Upper lobe of right lung (tissue), 1 donor: ENCODE results near the gene THRAP3. TPM values are rescaled to one million over a fixed set of nuclear protein-coding genes. Genes with fewer than 3 reads are reported as not detected.

Experiments used
- ATAC-seq: fragments of 200-7000 bp; cut with Tn5 transposase; one replicate; pipeline ENCODE4 v1.9.1; 2020; ENCODE audit warnings: mild to moderate bottlenecking, moderate library complexity
- DNase-seq: peaks from one replicate; pipeline ENCODE4 v3.0.0-alpha.2; 2020
- H3K27ac ChIP-seq: fragments of 200-600 bp; one replicate; pipeline ENCODE4 v1.8.0; 2022
- H3K27me3 ChIP-seq: fragments of 200-600 bp; one replicate; pipeline ENCODE4 v1.8.0; 2022; ENCODE audit warnings: mild to moderate bottlenecking
- H3K36me3 ChIP-seq: fragments of 200-600 bp; one replicate; pipeline ENCODE4 v1.8.0; 2022
- H3K4me1 ChIP-seq: fragments of 200-600 bp; one replicate; pipeline ENCODE4 v1.8.0; 2022
- H3K4me3 ChIP-seq: fragments of 200-600 bp; one replicate; pipeline ENCODE4 v1.8.0; 2022; ENCODE audit warnings: mild to moderate bottlenecking
- H3K9me3 ChIP-seq: fragments of 200-600 bp; one replicate; pipeline ENCODE4 v1.8.0; 2022
- intact Hi-C: fragments of 100-400 bp; cut with DNase I; formaldehyde crosslinking; loops from one replicate; pipeline ENCODE4 v1.11.0; 2022
- total RNA-seq: library from RNA; stranded (reverse); fragmentation: NEBNext Ultra II Directional; extraction: Animal tissue kit (Norgen Biotek cat#: 25700); gene quantifications from one replicate; pipeline ENCODE4 v1.2.1, GENCODE V29; 2021
- TF ChIP-seq, protein P1 (sequence below): fragments of 200-600 bp; IDR thresholded peaks from one replicate; pipeline ENCODE4 v1.8.0; 2022; ENCODE audit warnings: antibody characterized with exemption
- donor health status: DM: no; HTN: yes; CAD: no; lungs with severe emphysema.

The THRAP3 gene
- total RNA-seq, 1 donor from 2014 or later: 88.6 TPM

DNA sequence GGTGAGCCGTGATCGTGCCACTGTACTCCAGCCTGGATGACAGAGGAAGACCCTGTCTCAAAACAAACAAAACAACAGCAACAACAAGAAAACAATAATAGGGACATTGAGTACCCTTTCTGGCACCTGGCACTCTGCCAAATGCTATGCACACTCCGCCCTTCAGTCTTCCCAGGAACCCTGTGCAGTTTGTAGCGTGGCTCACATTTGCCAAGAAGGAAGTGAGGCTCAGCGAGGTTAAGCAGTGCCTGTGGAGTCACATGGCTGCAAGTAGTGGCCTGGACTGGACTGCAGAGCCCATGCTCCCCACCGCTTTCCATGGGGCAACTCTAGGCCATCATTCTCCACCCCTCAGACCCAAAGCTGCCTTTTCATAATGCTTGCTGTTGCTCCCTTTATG is 104.5 kb downstream of the THRAP3 start:
- DNase-seq (no peak), ATAC-seq (peak; percentile 78)
- no peak overlapping the region for H3K4me3 ChIP-seq
- no peaks in the 10 kb centered on the region for H3K36me3 ChIP-seq
- peaks cover 17% of the 10 kb centered on the region for H3K4me1 ChIP-seq
- intact Hi-C loops: no loop called here
- H3K9me3 ChIP-seq: no peaks in the 10 kb centered on the region
- no peak overlapping the region for H3K27ac ChIP-seq
- no peaks in the 10 kb centered on the region for H3K27me3 ChIP-seq
- TF ChIP-seq, protein P1, sequence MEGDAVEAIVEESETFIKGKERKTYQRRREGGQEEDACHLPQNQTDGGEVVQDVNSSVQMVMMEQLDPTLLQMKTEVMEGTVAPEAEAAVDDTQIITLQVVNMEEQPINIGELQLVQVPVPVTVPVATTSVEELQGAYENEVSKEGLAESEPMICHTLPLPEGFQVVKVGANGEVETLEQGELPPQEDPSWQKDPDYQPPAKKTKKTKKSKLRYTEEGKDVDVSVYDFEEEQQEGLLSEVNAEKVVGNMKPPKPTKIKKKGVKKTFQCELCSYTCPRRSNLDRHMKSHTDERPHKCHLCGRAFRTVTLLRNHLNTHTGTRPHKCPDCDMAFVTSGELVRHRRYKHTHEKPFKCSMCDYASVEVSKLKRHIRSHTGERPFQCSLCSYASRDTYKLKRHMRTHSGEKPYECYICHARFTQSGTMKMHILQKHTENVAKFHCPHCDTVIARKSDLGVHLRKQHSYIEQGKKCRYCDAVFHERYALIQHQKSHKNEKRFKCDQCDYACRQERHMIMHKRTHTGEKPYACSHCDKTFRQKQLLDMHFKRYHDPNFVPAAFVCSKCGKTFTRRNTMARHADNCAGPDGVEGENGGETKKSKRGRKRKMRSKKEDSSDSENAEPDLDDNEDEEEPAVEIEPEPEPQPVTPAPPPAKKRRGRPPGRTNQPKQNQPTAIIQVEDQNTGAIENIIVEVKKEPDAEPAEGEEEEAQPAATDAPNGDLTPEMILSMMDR: no peak

DNA sequence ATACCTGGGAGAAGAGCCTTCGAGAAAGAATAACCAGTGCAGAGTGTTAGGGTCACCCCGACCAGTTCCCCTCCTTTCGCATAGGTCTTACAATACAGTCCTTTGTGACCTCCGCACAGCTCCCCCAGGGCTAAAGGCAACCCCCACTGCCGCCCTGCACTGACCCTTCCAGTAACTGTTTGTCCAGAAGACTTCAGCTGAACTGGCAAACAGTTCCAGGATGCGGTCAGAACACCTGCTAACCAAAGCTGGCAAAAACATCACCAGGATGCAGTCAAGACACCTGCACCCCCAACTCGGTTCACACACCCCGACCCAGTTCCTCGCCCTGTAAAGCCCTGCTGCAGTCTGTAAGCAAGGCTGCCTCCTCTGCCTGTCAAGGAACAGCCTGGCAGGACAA is 105.6 kb downstream of the THRAP3 start:
- TF ChIP-seq, protein P1: no peak
- Histone ChIP-seq H3K4me3 (no peak overlapping the region), H3K27me3 (no peaks in the 10 kb centered on the region), H3K36me3 (no peaks in the 10 kb centered on the region), H3K9me3 (no peaks in the 10 kb centered on the region), H3K4me1 (peaks cover 6% of the 10 kb centered on the region), H3K27ac (no peak overlapping the region)
- DNase-seq (no peak), ATAC-seq (no peak)
- intact Hi-C loops: no loop called here

DNA sequence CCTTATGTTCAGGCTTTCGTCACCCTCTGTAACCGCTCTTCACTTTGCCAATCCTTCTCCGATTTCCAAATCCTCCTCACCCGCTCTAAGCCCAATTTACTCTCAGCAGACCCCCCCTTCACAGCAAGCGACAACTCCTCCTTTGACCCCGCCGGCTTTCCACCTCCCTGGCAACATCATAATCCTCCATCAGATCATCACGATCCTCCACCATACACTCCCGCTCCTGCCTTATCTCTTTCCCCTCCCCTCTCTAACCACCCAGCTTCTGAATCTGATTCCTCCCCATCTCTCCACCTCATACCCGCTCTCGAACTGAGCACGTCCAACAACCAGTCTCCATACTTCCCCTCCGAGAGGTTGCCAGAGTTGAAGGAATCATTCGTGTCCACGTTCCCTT is 106.7 kb downstream of the THRAP3 start:
- intact Hi-C loops: no loop called here
- DNase-seq: no peak
- Histone ChIP-seq H3K9me3 (no peaks in the 10 kb centered on the region), H3K27me3 (no peaks in the 10 kb centered on the region), H3K36me3 (no peaks in the 10 kb centered on the region), H3K4me3 (no peak overlapping the region), H3K4me1 (peaks cover 6% of the 10 kb centered on the region), H3K27ac (no peak overlapping the region)
- TF ChIP-seq, protein P1: no peak
- no peak for ATAC-seq

DNA sequence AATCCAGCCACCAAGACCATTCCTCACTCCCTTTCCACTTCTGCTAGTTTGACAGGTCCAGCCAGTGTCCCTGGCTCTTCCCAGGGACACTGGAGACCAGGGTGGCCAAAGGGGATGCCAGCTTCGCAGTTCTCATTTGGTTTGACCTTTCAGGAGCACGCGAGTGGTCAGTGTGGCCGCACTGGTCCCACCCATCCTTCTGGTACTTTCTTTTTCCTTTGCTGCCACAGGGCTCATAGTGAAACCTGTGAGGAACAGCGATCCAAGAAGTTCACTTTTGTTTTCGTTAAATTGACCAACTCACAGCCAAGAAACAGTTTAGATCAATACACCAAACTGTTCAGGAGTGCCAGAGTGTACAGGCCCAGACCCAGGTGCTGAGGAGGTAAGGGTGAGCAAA is 113.6 kb downstream of the THRAP3 start:
- no peak for DNase-seq
- intact Hi-C loops: no loop called here
- TF ChIP-seq, protein P1: no peak

DNA sequence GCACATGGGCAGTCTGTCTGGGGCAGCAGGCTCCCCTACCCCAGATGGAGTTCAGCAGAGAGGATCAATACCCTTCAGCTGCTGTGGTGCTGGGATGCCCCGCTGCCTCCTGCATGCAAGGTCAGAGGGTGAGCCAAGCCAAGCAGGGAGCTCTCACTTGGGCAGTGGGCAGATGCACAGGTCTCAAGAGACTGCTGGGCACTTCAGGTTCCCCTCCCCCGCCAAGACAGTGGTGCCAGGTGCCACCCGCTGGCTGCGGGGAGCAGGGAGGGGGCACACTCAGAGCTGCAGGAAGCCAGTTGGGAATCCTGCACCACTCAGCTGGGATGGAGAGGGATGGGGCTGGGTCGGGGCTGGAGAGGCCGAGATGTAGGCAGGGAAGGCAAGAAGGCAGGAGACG is 115.0 kb downstream of the THRAP3 start:
- ATAC-seq: peak; percentile 2
- intact Hi-C loops: no loop called here
- Histone ChIP-seq H3K4me3 (no peak overlapping the region), H3K27me3 (no peaks in the 10 kb centered on the region), H3K27ac (no peak overlapping the region), H3K4me1 (peaks cover 6% of the 10 kb centered on the region), H3K9me3 (no peaks in the 10 kb centered on the region), H3K36me3 (peaks cover 29% of the 10 kb centered on the region)
- TF ChIP-seq, protein P1: no peak
- DNase-seq: no peak

More for the DNA sequence above, 113.6 kb downstream of the THRAP3 start:
- no peaks in the 10 kb centered on the region for H3K27me3 ChIP-seq
- no peak overlapping the region for H3K27ac ChIP-seq
- H3K36me3 ChIP-seq: peaks cover 20% of the 10 kb centered on the region
- H3K9me3 ChIP-seq: no peaks in the 10 kb centered on the region
- peaks cover 6% of the 10 kb centered on the region for H3K4me1 ChIP-seq
- ATAC-seq: no peak
- H3K4me3 ChIP-seq: no peak overlapping the region

DNA sequence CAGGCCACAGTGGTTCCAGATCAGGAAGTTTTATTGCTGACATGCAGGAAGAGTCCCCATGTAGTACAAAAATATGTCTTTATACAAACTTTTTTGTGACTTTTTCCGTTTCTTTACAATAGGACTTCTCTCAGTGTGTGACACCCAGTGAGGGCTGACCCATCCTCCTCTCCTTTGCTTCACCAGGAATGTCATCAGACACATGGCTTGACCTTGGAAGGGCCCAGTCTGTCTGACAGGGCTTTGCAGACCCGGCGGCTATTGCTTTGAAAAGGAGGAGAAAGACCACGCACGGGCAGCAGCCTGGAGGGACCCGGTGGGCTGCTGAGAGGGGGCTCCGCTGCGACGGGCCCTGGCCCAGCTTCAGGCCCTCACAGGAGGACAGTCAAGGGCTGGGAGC is 115.4 kb downstream of the THRAP3 start:
- ATAC-seq: no peak
- Histone ChIP-seq H3K36me3 (peaks cover 32% of the 10 kb centered on the region), H3K9me3 (no peaks in the 10 kb centered on the region), H3K4me1 (peaks cover 6% of the 10 kb centered on the region), H3K27ac (no peak overlapping the region), H3K27me3 (no peaks in the 10 kb centered on the region), H3K4me3 (no peak overlapping the region)
- intact Hi-C loops: loop anchor here (10.0 kb wide), 1 partner anchor 85 kb away; no protein-coding TSS in a partner anchor
- no peak for DNase-seq
- TF ChIP-seq, protein P1: no peak
